Peyer's patch (tissue), 4 donors: ENCODE results near the gene SDHAF2.

ENCODE experiments used
- CTCF ChIP-seq, 6 experiments: fragments of 450-650 bp in 4 of 6; fragments of 200-600 bp in 2 of 6; sonication (generic) in 1 of 6; IDR thresholded peaks; one replicate each; pipeline ENCODE4 v1.5.1; 2017 to 2019; ENCODE audit warnings: antibody characterized with exemption in 6 of 6, mild to moderate bottlenecking in 3 of 6, moderate library complexity in 1 of 6
- POLR2A ChIP-seq, 2 donors: fragments of 450-650 bp; IDR thresholded peaks; one replicate each; pipeline ENCODE4 v1.5.1; 2017; ENCODE audit warnings: antibody characterized with exemption in 2 of 2, mild to moderate bottlenecking in 2 of 2, moderate library complexity in 2 of 2

GRCh38 chr11:61417670-61418069 is 12.3 kb upstream of the SDHAF2 start:
- TF ChIP-seq POLR2A (IDR thresholded peaks at IDR 0.05) (no peak), CTCF (IDR thresholded peaks at IDR 0.05) (no peak)
